NOMO-1 (cell line): Measurements from ENCODE around the gene GDA.
"Not testable (repeated sequence)": the region's sequence is repeated elsewhere in the genome, so short reads cannot be mapped to it uniquely, and the experiment has no call there.

ENCODE experiments used
- DNase-seq, 2 experiments: peaks; one replicate each; lab custom pipeline; 2025; ENCODE audit not compliant: unreplicated experiment in 2 of 2; lab: John Stamatoyannopoulos, UW

Gene GDA

DNA sequence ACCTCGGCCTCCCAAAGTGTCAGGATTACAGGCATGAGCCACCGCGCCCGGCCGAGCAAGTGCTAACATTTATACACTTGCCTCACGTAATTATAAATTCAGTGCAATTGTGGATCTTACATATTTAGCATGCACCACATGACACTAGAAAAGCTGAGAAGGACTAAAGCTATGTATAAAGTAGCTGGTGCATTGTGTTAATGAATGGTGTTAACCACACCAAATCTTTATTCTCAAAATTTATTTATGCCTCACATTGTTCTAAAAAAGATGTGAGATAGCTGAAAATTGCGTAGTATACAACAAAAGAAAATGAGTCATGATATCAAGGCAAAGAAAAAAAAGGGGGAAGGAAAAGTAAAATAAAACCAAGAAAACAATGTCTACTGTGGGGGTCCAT, 54.8 kb downstream of the GDA start:
- no peak for DNase-seq

DNA sequence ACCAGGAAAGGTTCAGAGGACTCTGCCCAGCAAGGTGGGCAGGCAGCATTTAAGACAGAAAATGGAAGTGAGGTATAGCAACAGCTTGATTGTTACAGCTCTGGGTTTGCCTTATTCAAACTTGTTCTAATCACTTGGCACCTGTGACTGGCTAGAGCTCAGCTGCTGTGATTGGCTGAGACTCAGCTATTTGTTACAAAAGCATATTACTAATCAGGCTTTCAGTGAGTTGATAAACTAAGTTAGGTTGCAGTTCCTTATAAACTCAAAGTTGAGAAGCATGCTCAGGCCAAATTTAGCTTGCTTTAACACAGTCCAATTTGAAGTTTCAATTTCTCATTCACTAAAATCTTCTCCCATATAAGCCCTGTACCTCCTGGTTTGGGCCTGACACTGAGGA, 56.3 kb downstream of the GDA start:
- no peak for DNase-seq

GRCh38 chr9:72207278-72207677, 58.0 kb downstream of the GDA start:
- DNase-seq: no peak

DNA sequence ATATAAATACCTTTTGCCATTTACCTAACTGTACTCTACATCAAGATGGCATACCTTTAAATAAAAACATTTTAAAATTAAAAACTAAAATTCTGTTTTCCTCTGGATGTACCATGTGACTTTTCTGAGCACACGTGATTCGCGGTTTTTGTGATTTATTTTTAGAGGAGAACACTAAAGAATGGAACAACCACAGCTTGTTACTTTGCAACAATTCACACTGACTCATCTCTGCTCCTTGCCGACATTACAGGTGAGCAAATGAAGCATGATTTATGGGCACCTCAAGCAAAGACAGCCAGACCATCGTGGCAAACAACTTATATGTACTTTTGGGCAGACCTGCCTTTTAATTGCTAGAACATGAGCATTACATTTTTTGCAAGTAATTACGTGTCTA, 61.3 kb downstream of the GDA start:
- DNase-seq: peak in 1 of 2 experiments; percentile 1

GRCh38 chr9:72211047-72211446, 61.8 kb downstream of the GDA start:
- no peak for DNase-seq

DNA sequence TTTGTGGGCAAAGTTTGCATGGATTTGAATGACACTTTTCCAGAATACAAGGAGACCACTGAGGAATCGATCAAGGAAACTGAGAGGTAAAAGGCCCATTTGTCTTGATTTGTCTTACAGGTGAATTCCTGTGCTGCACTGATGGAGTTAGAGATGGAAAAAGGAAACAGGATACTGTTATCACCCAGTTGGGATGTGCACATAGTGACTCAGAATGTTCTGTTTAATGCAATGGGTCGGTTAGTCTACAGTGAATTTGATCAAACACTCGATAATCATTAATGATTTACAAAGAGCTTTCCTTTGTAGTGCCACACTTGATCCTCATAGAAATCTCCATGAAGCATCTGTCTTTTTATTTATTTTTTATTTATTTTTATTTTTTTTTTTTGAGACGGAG, 64.7 kb downstream of the GDA start:
- DNase-seq: no peak

DNA sequence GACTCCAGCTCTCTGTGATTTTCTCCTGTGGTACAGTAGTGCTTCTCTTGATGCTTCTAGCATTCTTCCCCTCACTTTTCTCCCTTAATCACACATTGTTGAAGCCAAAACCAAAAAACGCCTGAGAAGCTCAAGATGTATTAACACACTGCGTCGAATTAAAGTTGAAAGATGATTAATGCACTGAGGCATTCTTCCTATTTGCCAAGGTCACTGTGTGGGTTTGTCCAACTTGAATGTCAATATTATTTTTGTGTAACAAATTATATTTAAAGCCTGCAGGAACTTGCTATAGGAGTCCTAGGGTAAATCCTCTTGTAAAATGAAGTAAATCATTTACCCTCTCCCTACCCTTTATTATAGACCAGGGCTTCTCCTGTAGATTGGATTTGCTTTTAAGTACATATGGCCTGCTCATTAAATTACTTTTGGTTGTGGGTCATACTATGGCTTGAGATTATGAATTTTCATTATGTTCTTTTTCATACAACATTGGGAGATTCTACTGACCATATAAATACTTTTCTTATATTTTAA, 68.1 kb downstream of the GDA start:
- no peak for DNase-seq

DNA sequence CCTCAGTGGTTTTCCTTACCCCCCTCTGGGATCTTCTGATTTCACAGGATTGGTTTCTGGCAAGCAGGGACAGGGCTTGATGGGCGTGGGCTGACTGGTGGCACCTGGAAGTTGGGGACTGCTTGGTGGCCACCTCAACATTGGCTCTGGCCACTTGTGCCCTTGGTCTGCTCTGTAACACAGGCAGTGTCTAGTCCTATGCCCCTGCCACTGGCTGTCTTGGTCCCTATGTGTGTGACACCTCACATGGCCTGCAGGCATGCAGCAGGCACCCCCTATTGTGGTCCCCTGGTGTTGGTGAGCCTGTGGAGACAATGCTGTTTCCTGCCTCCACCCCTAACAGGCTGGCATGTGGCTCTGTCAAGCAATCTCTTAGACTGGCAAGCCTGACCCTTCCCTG, 71.3 kb downstream of the GDA start:
- DNase-seq: no peak

- DNase-seq: no peak
Measured at GRCh38 chr9:72226146-72226812, 77.0 kb downstream of the GDA start.

GRCh38 chr9:72228282-72228681, 79.0 kb downstream of the GDA start:
- DNase-seq: no peak

DNA sequence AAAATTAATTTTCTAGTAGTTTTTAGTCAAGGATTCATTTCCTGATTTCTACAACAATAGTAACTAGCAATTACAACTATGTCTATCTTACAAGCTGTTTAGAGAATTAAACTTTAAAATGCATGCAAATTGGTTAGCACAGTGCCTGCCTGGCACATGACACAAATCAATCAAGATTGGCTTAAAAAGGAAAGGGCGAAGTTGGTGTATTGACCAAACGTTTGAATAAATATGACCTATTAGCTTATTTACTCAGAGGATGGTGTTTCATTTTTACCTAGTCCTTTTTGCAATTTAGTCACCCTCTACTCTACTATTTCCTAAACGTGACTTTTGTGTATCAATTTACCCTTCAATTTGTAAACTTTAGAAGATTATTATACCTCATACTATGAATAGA, 83.5 kb downstream of the GDA start:
- no peak for DNase-seq

DNA sequence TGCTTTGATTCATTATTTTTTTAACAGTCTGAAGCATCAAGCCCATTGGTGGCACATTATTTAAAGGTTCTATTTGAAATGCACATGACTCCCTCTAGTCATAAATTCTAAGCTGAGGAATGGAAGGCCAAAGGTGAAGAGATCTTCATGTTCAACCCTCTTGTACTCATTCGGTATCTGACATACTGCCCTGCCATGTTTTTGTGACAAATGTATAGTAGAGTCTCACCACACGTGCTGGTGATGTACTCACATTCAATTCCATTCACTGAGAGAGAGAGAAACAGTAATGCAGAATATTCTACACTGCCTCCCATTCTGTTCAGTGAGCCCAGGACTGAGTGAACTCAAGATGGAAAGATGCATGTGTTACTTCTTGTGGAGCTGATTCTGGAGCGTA, 98.3 kb downstream of the GDA start:
- DNase-seq: no peak

DNA sequence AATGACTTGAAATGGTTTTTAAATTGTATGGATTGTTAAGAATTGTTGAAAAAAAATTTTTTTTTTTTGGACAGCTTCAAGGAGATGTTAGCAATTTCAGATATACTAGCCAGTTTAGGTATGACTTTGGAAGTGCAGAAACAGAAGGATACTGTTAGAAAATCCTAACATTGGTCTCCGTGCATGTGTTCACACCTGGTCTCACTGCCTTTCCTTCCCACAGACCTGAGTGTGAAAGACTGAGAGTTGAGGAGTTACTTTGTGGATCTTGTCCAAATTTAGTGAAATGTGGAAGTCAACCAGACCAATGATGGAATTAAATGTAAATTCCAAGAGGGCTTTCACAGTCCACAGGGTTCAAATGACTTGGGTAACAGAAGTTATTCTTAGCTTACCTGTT, 102.3 kb downstream of the GDA start:
- no peak for DNase-seq

DNA sequence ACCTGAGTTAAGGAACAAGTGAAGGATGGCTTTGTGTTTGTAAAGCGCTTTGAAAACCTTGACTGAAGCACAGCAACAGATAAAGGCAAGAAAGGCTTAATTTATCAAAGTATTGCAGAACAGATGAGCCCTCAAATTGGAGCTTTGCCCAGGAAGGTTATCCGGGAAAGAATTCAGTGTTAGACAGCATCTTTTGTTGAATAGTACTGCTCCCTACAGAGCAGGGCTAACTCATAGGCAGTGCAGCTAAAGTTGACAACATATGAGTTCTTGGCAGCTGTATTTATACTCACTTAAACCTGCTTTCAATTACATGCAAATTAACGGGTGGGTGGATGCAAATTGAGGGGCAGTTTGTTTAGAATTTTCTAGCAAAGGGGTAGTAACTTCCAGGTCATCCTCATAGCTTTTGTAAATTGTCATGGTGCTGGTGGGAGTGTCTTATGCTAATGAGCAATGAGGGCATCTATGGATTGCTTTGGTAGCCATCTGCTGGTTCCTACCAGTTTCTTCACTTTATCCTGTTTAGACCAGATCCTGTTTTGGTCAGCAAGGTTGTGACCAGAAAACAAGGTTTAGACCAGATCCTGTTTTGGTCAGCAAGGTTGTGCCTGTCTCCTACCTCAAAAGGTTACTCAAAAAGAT, 105.8 kb downstream of the GDA start:
- DNase-seq: no peak

GRCh38 chr9:72255569-72255968, 106.3 kb downstream of the GDA start:
- DNase-seq: no peak

DNA sequence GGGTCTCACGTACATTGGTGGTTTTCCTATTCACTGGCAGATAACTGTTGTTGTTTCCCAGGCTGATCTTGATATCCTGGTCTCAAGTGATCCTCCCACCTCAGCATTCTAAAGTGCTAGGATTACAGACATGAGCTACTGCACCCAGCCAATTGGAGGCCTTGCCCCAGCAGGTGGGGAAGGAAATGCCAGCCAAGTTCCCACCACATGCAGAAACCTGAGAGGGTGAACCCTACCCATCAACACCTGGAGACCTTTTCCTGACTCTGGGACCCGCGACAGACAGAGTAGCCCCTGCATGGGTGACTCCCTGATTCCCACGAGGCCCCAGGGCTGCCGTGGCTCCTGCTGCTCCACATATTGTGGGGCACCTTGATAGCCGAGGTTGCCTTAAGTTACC, 107.7 kb downstream of the GDA start:
- DNase-seq: no peak

DNA sequence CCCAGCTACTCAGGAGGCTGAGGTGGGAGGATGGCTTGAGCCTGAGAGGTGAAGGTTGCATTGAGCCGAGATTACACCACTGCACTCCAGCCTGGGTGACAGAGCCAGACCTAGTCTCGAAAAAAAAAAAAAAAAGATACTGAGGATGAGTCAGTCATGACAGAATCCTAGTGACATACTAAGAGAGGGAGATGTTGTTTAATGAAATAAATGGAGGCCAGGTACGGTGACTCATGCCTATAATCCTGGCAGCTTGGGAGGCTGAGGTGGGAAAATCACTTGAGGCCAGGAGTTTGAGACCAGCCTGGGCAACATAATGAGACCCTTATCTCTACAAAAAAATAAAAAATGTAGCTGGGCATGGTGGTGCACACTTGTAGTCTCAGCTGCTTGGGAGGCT, 108.6 kb downstream of the GDA start:
- no peak for DNase-seq

DNA sequence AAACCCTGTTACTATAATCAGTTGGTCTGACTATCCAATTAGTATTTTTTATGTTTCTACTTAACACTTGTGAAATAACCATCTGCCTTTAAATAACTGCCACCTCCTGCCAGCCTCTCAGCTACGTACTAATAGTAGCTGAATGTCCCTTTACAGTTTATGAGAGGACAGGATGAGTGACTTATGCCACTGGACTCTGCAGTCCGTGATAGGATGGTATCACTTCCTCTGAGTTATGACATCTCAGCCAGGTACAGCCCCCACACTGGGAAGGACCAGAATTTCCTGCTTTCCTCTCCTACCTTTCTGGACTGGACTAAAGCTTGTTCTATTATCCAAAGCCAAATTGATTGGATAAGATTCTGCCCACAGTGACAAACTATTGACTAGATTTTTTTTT, 112.8 kb downstream of the GDA start:
- peak in 1 of 2 experiments; percentile 12 for DNase-seq

GRCh38 chr9:72263572-72263971, 114.3 kb downstream of the GDA start:
- no peak for DNase-seq

DNA sequence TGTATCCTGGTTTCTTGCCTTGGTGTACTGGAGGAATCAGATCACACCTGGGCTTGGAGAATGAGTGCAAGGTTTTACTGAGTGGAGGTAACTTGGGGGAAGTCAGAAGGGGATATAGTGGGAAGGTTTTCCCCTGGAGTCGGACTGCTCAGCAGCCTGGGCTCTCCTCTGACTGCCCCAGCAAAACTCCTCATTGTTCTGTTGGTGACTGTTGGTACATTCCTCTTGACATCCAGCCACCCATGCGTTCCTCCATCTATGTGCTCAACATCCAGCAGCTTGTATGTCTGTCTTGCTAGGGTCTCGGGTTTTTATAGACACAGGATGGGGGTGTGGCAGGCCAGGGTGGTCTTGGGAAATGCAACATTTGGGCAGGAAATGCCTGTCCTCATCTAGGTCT, 119.7 kb downstream of the GDA start:
- no peak for DNase-seq

GRCh38 chr9:72270359-72270758, 121.1 kb downstream of the GDA start:
- not testable (repeated sequence) for DNase-seq
